Measurements from ENCODE around the gene TMEM156.
"Not testable (repeated sequence)": the region's sequence is repeated elsewhere in the genome, so short reads cannot be mapped to it uniquely, and the experiment has no call there.

The TMEM156 gene

GRCh38 chr4:38988353-38988752 lies 43.9 kb downstream of the TMEM156 start:
- FAIRE-seq: not testable (repeated sequence)

- no peak for FAIRE-seq
Measured at GRCh38 chr4:38987491-38987890, 44.7 kb downstream of the TMEM156 start.

GRCh38 chr4:38985410-38986100 lies 46.7 kb downstream of the TMEM156 start:
- no peak for FAIRE-seq

GRCh38 chr4:38983787-38984598 lies 48.2 kb downstream of the TMEM156 start:
- FAIRE-seq: no peak

- no peak for FAIRE-seq
Measured at GRCh38 chr4:38983291-38983690, 48.9 kb downstream of the TMEM156 start.

DNA sequence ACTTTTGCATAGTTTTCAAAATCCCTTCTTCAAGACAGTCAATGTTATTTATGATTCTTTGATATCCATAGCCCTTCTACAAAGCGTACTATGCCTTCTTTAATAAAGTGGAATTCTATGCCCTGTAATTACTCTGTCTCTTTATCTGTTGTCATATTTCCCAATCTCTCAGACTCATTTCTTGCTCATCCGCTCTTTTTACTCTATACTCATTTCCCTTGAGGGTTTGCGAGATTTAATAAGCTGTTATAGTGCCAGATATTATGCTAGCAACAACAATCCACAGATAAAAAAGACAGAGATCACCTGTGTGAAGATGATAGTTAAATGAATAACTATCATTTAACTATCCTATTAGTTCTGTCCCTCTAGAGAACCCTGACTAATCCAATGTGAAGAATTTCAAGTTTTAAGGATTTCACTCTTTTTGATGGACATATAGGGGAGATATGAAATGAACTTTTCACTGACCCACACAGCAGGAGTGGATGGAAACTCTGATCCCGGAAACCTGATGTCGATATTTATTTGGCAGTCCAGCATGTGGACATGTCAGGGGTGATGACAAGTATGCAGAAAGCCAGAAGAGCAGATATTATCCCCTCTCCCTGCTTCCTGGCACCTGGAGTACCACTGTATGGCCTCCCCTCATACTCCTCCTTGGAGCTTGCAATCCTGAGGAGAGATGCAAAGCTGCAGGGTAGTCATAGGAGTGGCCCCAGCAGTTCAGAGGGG lies 49.7 kb downstream of the TMEM156 start:
- no peak for FAIRE-seq

- FAIRE-seq: peak; percentile 57
Measured at GRCh38 chr4:38980903-38981676, 51.1 kb downstream of the TMEM156 start.

DNA sequence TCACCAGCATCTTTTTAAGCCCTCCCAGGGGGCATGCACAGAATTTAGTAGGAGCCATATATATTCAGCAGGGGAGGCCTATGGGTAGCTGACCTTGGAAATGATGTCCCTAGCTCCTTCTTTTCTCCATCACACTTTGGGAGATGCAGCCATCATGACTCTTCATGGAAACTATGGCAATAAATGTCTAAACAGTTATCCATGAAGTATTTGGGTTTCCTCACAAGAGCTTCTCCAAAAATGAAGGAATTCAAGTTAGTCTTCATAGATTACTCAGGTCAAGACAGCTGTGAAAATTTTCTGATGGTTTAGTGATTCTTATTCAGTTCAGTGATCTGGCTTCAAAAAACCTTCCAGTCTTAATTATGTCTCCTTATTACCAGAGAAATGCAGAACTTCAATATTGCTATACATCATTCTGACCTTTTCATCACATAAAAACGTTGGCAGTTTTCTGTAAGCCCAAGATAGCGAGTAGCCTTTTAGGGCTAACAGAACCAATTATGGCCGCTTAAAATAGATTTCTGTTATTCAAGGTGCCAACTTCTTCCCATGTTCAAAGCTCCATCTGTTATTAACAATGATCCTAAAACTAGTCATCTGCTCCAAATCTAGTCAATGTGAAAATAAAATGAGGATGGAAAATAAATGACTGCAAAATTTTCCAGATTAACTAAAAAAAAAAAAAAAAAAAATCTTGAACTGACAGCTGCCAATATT lies 52.5 kb downstream of the TMEM156 start:
- FAIRE-seq: no peak

DNA sequence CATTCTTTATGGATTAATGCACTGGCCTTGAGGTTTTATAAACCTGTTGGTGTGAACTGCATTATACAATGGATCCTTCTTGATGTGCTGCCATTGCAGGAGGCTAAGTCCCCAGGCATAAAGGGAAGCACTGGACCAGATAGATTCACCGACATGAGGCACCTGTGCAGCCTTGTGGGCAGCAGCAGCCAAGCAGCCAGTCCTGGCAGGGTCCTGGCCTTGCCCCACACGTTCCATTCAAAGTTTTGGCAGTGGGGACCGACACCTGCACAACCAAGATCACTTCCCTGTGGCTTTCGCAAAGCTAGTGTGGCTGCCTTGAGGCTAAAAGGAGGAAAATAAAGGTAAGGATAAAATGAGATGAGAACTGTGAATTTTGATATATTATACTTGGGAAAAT lies 53.1 kb downstream of the TMEM156 start:
- no peak for FAIRE-seq

DNA sequence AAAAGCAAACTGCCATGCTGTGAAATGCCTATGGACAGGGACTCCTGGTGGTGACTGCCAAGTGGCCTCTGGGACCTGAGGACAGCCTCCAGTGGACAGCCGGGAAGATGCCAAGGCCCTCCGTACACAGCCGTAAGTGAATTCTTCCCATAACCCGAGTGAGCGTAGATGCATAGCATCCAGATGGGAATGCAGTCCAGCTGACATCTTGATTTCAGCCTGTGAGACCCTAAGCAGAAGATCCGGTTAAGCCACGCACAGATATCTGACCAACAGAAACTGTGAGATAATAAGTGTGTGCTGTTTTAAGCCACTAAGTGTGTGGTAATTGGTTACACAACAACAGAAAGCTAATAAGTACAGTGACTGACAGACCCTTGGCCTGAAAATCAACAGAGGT lies 55.9 kb downstream of the TMEM156 start:
- no peak for FAIRE-seq

GRCh38 chr4:38968668-38969067 lies 63.5 kb downstream of the TMEM156 start:
- no peak for FAIRE-seq

GRCh38 chr4:38967260-38968095 lies 64.7 kb downstream of the TMEM156 start:
- FAIRE-seq: no peak

GRCh38 chr4:38965866-38966265 lies 66.3 kb downstream of the TMEM156 start:
- no peak for FAIRE-seq

DNA sequence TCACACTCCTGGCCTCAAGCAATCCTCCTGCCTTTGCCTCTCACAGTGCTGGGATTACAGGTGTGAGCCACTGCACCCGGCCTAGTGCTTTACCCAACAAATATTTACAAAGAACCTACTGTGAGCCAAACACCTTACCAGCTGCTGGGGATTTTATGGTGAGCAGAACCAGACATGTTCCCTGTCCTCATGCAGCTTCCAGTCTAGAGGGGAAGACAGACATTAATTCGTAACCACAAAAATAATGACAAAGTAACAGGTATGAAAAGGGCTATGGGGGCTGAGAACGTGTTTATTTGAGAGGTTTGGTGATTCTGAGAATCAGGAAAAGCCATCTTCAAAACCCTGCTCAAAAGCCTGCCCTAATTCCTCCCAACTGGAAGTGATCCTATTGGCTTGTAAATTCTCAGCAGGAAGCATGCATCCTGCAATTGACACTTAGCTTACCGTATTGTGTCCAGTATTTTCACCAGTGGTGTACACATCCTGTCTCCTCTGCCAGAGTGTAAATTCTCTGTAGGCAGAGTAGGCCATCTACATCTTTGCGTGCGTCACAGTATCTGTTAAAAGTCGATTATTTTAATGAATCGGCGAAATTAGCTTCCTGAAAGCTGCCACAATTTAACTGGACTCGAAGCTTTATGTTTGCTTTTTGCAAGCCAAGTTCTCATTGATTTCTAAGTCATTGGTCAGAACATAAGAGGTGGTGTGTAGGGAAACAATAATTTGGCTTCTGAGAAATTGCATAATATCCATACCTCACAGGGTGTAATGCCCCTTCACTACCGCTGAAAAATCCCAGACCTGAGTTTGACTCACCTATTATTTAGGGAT lies 67.0 kb downstream of the TMEM156 start:
- FAIRE-seq: no peak

GRCh38 chr4:38959248-38959647 lies 73.0 kb downstream of the TMEM156 start:
- not testable (repeated sequence) for FAIRE-seq

DNA sequence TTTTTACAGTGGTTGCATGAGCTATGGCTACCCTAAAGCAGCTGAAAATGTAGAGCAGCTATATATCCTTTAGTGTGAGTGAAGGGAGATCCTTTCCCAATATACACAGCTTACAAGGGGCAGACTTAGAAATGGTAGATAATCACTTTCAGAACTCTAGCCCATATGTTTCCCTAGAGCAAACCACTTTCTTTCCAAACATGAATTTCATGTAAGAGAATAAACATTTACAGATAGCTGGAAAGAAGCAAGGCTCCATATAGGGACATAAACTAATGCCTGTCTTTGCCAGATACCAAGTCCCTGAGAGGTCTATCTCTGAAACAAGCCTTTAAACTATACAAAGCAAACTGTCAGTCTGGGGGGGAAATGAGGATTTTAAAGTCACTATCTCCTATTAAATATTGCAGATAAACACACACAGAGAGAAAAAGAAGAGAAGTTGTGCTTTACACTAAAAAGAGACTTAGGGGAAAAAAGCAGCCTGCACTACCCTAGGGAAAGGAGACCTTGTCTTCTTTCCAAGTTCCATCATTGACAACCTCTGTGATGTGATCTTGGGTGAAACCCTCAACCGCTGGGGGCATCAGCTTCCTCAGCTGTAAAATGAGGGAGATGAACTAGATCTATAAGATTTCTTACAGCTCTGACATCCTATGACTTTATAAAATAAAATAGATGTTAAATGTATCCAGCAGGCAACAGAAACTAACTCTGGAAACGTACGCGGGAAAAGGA lies 73.6 kb downstream of the TMEM156 start:
- FAIRE-seq: no peak

- FAIRE-seq: no peak
Measured at GRCh38 chr4:38957893-38958292, 74.3 kb downstream of the TMEM156 start.

DNA sequence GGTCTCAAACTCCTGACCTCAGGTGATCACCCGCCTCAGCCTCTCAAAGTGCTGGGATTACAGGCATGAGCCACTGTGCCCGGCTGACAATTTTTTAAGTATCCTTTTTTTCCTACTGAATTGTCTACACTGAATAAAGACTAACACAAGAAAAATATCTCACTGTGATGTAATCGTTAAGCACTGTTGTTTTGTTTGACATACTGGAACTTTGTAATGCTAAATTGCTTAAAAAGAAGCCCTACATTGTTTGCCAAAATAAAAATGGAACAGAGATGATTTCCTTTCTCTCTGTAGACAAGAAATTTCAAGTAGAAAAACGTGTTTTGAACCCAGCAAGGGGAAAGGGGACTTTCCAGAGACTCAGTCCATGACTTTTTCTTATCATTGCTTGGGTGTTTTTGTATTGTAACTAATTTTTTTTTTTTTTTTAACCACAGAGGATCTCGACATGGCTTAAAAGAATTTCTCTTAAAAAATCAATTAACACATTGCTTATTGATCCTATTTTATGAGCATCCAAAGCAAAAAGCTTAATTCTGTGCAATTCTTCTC lies 74.9 kb downstream of the TMEM156 start:
- no peak for FAIRE-seq

DNA sequence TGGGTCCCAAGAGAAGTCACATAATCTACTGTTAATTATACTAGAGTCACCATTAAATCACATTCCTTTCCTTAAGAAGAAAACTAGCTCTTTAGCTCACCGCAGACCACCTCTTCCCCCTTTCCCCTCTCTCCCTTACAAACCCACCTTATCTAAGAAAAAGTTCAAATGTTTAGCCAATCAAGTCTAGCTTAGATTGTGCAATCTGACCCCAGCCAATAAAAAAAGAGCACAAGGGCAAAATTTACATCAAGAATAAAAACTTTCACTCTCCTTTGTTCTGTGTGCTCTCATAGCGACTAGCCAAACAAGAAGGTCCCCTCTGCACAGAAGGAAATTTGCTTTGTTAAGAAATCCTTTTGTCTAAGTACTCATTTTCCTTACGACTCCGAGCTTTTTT lies 76.3 kb downstream of the TMEM156 start:
- FAIRE-seq: no peak

All from endometrium (tissue), 2 donors.